Upper lobe of right lung (tissue), 1 donor: ENCODE results near the gene HOXC10. TPM values are rescaled to one million over a fixed set of nuclear protein-coding genes. Genes with fewer than 3 reads are reported as not detected.

Source experiments
- ATAC-seq: fragments of 200-7000 bp; cut with Tn5 transposase; one replicate; pipeline ENCODE4 v1.9.1; 2020; ENCODE audit warnings: mild to moderate bottlenecking, moderate library complexity
- DNase-seq: peaks from one replicate; pipeline ENCODE4 v3.0.0-alpha.2; 2020
- H3K27ac ChIP-seq: fragments of 200-600 bp; one replicate; pipeline ENCODE4 v1.8.0; 2022
- H3K27me3 ChIP-seq: fragments of 200-600 bp; one replicate; pipeline ENCODE4 v1.8.0; 2022; ENCODE audit warnings: mild to moderate bottlenecking
- H3K36me3 ChIP-seq: fragments of 200-600 bp; one replicate; pipeline ENCODE4 v1.8.0; 2022
- H3K4me1 ChIP-seq: fragments of 200-600 bp; one replicate; pipeline ENCODE4 v1.8.0; 2022
- H3K4me3 ChIP-seq: fragments of 200-600 bp; one replicate; pipeline ENCODE4 v1.8.0; 2022; ENCODE audit warnings: mild to moderate bottlenecking
- H3K9me3 ChIP-seq: fragments of 200-600 bp; one replicate; pipeline ENCODE4 v1.8.0; 2022
- intact Hi-C: fragments of 100-400 bp; cut with DNase I; formaldehyde crosslinking; loops from one replicate; pipeline ENCODE4 v1.11.0; 2022
- total RNA-seq: library from RNA; stranded (reverse); fragmentation: NEBNext Ultra II Directional; extraction: Animal tissue kit (Norgen Biotek cat#: 25700); gene quantifications from one replicate; pipeline ENCODE4 v1.2.1, GENCODE V29; 2021
- TF ChIP-seq, protein P1 (sequence below): fragments of 200-600 bp; IDR thresholded peaks from one replicate; pipeline ENCODE4 v1.8.0; 2022; ENCODE audit warnings: antibody characterized with exemption
- donor health status: DM: no; HTN: yes; CAD: no; lungs with severe emphysema.

HOXC10 gene
- total RNA-seq, 1 donor from 2014 or later: not detected

DNA sequence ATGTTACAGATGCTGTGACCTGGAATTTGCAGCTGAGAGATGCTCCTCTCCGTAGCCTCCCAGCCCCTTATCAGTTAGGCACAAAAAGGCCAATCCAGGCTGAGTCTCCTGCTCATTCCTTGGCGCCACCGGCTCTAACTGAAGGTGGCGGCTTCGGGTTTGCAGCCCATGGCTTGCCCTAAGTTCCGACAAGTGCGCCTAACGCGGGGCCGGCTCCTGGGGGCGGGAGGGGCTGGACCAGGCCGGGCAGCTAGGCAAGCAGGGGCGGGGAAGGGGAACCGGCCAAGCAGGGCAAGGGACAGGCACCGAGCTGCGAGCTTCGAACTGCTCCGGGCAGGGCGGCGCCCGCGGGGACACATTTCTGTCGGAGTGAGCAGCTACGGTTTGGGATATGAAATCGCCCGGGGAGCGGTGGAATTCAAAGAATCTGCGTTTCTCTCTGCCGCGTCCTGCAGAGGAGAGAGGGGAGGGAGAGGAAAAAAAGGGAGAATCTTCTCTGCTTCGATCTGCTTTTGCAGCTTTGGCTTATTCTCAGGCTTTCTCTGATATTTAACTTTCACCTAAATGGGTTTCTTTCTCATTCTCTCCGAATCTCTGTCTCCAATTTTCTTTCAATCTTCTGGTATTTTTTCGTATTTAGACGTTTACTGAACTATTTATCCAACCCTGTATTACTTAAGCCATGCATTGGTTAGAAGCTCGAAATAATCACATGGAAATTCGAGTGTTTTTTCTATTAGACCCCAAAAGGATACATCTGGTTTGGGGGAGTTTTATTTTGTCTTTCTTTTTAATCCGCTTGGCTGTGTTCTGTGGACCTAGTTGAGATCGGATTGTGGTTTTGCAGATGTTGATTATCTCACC is 31.8 kb upstream of the HOXC10 start:
- Histone ChIP-seq H3K27me3 (peaks cover 100% of the 10 kb centered on the region), H3K27ac (no peak overlapping the region), H3K4me3 (no peak overlapping the region), H3K36me3 (no peaks in the 10 kb centered on the region), H3K9me3 (no peaks in the 10 kb centered on the region), H3K4me1 (no peaks in the 10 kb centered on the region)
- intact Hi-C loops: no loop called here
- DNase-seq (no peak), ATAC-seq (no peak)
- TF ChIP-seq, protein P1, sequence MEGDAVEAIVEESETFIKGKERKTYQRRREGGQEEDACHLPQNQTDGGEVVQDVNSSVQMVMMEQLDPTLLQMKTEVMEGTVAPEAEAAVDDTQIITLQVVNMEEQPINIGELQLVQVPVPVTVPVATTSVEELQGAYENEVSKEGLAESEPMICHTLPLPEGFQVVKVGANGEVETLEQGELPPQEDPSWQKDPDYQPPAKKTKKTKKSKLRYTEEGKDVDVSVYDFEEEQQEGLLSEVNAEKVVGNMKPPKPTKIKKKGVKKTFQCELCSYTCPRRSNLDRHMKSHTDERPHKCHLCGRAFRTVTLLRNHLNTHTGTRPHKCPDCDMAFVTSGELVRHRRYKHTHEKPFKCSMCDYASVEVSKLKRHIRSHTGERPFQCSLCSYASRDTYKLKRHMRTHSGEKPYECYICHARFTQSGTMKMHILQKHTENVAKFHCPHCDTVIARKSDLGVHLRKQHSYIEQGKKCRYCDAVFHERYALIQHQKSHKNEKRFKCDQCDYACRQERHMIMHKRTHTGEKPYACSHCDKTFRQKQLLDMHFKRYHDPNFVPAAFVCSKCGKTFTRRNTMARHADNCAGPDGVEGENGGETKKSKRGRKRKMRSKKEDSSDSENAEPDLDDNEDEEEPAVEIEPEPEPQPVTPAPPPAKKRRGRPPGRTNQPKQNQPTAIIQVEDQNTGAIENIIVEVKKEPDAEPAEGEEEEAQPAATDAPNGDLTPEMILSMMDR: no peak

DNA sequence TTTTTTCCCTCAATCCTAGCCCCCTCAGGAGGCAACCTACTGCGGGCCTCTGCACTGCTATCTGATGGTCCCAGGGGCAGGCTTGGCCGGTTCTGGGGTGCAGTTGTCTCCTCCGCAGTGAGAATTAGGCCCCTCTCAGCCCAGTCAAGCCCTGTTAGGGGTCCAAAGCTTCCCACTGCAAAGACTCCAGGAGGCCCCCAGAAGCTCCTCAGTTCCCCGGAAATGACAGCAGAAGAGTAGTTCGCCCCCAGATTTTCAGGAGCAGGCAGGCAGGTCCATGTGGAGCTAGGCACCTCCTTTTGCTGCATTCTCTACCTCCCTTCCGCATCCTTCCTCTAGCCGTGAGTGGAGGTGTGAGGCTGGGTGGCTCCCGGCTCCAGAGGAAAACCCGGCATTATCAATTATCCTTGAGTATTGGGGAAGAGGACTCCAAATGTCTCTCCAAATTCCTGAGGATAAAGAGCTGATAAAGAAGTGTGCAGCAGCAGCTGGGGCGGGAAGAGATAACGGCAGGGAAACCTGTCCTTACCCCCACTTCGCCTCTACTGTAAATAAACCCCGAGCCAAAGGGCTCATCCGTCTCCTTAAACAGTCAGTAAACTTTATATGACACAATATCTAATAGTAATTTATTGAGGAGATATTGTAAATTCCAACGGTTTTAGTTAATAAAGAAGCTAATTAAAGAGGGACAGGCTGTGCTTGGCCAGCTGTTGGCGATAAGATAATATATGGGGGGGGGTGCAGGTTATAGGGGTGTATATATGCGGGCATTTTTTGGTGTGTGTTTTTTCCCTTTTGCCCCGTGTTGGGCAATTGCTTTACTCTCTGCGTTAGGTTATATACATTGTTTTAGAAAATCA is 30.9 kb upstream of the HOXC10 start:
- Histone ChIP-seq H3K4me1 (no peaks in the 10 kb centered on the region), H3K4me3 (no peak overlapping the region), H3K36me3 (no peaks in the 10 kb centered on the region), H3K27me3 (peaks cover 100% of the 10 kb centered on the region), H3K9me3 (no peaks in the 10 kb centered on the region), H3K27ac (no peak overlapping the region)
- no peak for ATAC-seq
- intact Hi-C loops: no loop called here
- no peak for DNase-seq
- TF ChIP-seq, protein P1: no peak

DNA sequence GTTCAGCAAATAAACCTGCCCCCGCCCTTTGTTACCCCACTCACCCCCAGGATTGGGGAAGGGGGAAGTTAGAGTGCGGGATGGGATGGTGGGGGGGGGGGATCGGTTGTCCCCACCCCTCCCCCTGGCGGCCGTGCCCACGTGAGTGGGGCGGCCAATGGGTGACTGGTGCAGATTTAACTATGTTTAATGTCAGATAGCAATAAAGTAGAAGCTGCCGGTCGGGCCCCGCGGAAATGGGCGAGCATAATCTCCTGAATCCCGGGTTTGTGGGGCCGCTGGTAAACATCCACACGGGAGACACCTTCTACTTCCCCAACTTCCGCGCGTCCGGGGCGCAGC is 30.3 kb upstream of the HOXC10 start, which contains the start of gene HOXC12:
Gene HOXC12, plus strand, starts transcription at position 210 of the 342 bp plus-strand sequence. Its CDS starts 27 bp downstream, at position 237.
- no peaks in the 10 kb centered on the region for H3K4me1 ChIP-seq
- no peaks in the 10 kb centered on the region for H3K36me3 ChIP-seq
- H3K27ac ChIP-seq: no peak within 1 kb of the TSS
- intact Hi-C loops: no loop called here
- H3K9me3 ChIP-seq: no peaks in the 10 kb centered on the region
- DNase-seq (no peak), ATAC-seq (no peak)
- H3K27me3 ChIP-seq: peaks cover 100% of the 10 kb centered on the region
- TF ChIP-seq, protein P1: no peak
- H3K4me3 ChIP-seq: no peak within 1 kb of the TSS

DNA sequence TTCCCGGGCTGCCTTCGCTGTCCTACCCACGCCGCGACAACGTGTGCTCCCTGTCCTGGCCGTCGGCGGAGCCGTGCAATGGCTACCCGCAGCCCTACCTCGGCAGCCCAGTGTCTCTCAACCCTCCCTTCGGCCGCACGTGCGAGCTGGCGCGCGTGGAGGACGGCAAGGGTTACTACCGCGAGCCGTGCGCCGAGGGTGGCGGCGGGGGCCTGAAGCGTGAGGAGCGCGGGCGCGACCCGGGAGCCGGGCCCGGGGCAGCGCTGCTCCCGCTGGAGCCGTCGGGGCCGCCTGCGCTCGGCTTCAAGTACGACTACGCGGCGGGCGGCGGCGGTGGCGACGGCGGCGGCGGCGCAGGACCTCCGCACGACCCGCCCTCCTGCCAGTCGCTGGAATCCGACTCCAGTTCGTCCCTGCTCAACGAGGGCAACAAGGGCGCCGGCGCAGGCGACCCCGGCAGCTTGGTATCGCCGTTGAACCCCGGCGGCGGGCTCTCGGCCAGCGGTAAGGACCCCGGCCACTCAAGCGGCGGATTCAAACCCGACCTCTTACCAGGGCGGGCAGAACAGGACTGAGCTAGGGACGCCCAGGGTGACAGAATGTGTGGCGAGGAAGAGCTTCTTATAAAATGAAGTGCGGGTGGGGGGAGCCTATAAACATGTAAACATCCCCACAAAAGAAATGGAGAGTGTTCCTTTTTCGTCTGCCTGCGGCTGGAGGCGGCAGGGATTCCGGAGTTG is 29.7 kb upstream of the HOXC10 start:
- no peaks in the 10 kb centered on the region for H3K9me3 ChIP-seq
- no peak overlapping the region for H3K27ac ChIP-seq
- no peak overlapping the region for H3K4me3 ChIP-seq
- intact Hi-C loops: no loop called here
- H3K27me3 ChIP-seq: peaks cover 100% of the 10 kb centered on the region
- H3K36me3 ChIP-seq: no peaks in the 10 kb centered on the region
- no peaks in the 10 kb centered on the region for H3K4me1 ChIP-seq
- TF ChIP-seq, protein P1: no peak
- DNase-seq (no peak), ATAC-seq (no peak)

DNA sequence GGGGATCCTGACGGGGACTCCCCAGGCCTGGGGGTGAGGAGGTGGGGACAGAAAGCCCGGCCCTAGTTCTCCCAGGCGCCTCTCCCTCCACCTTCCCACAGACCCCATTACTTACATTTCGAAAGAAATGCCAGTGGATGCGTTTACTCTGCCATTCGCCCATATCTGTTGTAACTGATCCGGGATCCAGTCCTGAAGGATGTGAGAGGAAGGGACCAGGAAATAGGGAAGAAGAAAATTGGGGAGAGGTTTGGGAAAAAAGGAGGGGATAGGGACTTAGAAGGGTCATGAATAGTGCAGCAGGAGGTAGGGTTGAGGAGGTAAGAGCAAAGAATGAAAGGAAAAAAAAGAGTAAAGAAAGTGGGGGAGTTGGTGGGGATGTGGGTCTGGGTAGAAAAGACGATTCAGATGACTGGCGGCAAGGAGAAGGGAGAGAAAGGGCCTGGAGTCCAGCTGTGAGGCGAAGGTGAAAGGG is 29.1 kb upstream of the HOXC10 start:
- DNase-seq (no peak), ATAC-seq (no peak)
- Histone ChIP-seq H3K27ac (no peak overlapping the region), H3K4me1 (no peaks in the 10 kb centered on the region), H3K4me3 (no peak overlapping the region), H3K27me3 (peaks cover 100% of the 10 kb centered on the region), H3K36me3 (no peaks in the 10 kb centered on the region), H3K9me3 (no peaks in the 10 kb centered on the region)
- TF ChIP-seq, protein P1: no peak
- intact Hi-C loops: no loop called here
